Measurements from ENCODE around the gene TNKS2. TPM values are rescaled to one million over a fixed set of nuclear protein-coding genes. Genes with fewer than 3 reads are reported as not detected.
"Not testable (repeated sequence)": the region's sequence is repeated elsewhere in the genome, so short reads cannot be mapped to it uniquely, and the experiment has no call there.

Gene TNKS2
- total RNA-seq, 1 donor from 2014 or later: 56.2 TPM

DNA sequence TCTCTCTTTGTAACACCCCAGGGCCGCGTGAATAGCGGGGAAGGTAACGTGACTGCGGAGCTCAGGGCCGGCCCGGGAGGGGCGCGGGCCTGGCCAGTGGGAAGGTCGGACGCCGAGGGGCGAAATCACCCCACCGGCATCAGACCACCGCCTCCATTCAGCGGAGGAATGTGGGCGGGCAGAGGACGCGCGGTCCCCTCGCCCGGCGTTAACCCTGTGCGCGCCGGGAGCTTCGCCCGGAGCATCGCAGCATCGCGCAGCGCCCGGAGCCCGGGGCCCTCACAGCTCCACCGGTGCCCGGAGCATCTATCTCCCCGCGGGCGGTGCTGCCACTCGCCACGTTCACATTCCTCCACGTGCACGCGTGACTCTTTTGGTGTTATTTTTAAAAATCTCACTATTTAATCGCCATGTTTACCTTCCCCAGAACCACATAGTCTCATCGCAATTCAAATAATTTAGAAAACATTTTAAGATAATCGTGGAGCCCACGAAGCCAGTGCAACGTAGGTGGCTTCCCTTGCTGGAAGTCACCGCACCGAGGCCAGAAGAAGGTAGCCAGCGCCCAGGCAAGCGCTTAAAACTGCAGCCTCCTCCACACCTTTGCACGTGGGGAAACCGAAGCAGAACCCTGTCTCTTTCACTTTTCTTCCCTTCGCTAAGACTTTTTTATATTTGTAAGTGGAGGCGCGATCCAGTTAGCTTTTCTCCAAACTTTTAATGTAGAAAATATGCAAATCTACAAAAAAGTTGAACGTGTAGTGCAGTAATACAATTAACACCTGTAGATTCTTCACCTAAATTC is 89.2 kb downstream of the TNKS2 start:
- Histone ChIP-seq H3K36me3 (ENCODE audit: insufficient read depth, low read length) (no peaks in the 10 kb centered on the region), H3K4me3 (ENCODE audit: insufficient read depth, low read depth, low read length) (peak overlapping the region; percentile 71), H3K79me2 (ENCODE audit: insufficient read depth, low read length) (no peaks in the 10 kb centered on the region), H3K27ac (ENCODE audit: low read depth, low read length) (no peak overlapping the region), H3K9me3 (ENCODE audit: insufficient read depth, low read depth, low read length) (no peaks in the 10 kb centered on the region), H3K4me1 (ENCODE audit: insufficient read depth, low read length) (peaks cover 18% of the 10 kb centered on the region), H3K4me2 (ENCODE audit: low read length) (peak overlapping the region; percentile 94), H3K9ac (ENCODE audit: low read length) (peak overlapping the region; percentile 67), H4K20me1 (ENCODE audit: insufficient read depth, low read length) (no peaks in the 10 kb centered on the region), H2AFZ (ENCODE audit: low read depth, low read length) (peak overlapping the region; percentile 91), H3K27me3 (ENCODE audit: insufficient read depth, low read length) (no peaks in the 10 kb centered on the region)
- H3K27me3 Mint-ChIP-seq (ENCODE audit: low read depth, unreplicated experiment): no peaks in the 10 kb centered on the region
- H3K27ac Mint-ChIP-seq (ENCODE audit: unreplicated experiment): peak overlapping the region; percentile 58
- no peak for FAIRE-seq
- no peaks in the 10 kb centered on the region for H3K9me3 Mint-ChIP-seq (ENCODE audit: unreplicated experiment)
- TF ChIP-seq EZH2 (IDR thresholded peaks at IDR 0.05; ENCODE audit: insufficient read depth, low read length): no peak
- no peaks in the 10 kb centered on the region for H3K36me3 Mint-ChIP-seq (ENCODE audit: low read depth, unreplicated experiment)
- peaks cover 13% of the 10 kb centered on the region for H3K4me1 Mint-ChIP-seq (ENCODE audit: low read depth, unreplicated experiment)
- H3K4me3 Mint-ChIP-seq (ENCODE audit: unreplicated experiment): peak overlapping the region; percentile 92
- peak; percentile 58 for DNase-seq (ENCODE audit: low read depth)

DNA sequence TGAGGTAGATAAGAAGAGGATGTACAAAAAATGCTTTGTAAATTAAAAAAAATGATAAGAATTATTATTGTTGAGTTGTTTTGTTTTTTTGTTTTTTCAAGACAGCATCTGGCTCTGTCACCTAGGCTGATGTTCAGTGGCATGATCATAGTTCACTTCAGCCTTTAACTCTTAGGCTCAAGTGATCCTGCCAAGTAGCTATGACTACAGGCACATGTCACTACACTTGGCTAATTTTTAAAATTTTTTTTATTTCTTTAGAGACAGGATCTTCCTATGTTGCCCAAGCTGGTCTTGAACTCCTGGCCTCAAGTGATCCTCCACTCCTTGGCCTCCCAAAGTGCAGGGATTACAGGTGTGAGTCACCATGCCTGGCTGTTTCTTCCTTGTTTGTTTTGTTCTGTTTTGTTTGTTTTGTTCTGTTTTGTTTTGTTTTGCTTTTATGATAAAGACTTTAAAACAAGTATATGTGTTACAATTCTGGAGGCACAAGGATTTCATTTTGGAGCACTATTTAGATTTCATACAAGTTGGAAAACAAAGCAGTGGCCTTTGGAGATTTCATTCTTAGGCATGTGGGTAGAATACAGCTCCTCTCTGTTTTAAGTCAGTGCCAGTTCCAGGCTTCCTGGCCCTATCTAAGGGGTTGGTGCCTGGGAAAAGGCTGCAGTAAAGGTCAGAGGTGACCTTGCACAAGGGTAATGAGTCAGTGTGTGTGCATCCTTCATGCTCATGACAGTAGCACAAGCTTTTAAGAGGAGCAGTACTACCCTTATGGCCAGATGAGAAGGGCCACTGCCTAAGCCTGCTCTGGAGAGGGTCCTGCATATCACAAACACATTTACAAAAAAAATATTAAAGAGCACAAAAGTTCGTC is 93.1 kb downstream of the TNKS2 start:
- Histone ChIP-seq H4K20me1 (ENCODE audit: insufficient read depth, low read length) (no peaks in the 10 kb centered on the region), H2AFZ (ENCODE audit: low read depth, low read length) (no peak overlapping the region), H3K9me3 (ENCODE audit: insufficient read depth, low read depth, low read length) (no peaks in the 10 kb centered on the region), H3K4me3 (ENCODE audit: insufficient read depth, low read depth, low read length) (no peak overlapping the region), H3K4me1 (ENCODE audit: insufficient read depth, low read length) (peaks cover 5% of the 10 kb centered on the region), H3K79me2 (ENCODE audit: insufficient read depth, low read length) (no peaks in the 10 kb centered on the region), H3K4me2 (ENCODE audit: low read length) (no peak overlapping the region), H3K27ac (ENCODE audit: low read depth, low read length) (no peak overlapping the region), H3K27me3 (ENCODE audit: insufficient read depth, low read length) (no peaks in the 10 kb centered on the region), H3K9ac (ENCODE audit: low read length) (no peak overlapping the region), H3K36me3 (ENCODE audit: insufficient read depth, low read length) (no peaks in the 10 kb centered on the region)
- DNase-seq (ENCODE audit: low read depth) (peak; percentile 25), FAIRE-seq (no peak)
- H3K36me3 Mint-ChIP-seq (ENCODE audit: low read depth, unreplicated experiment): no peaks in the 10 kb centered on the region
- no peaks in the 10 kb centered on the region for H3K9me3 Mint-ChIP-seq (ENCODE audit: unreplicated experiment)
- no peak overlapping the region for H3K27ac Mint-ChIP-seq (ENCODE audit: unreplicated experiment)
- H3K4me1 Mint-ChIP-seq (ENCODE audit: low read depth, unreplicated experiment): peaks cover 8% of the 10 kb centered on the region
- TF ChIP-seq, protein P1, sequence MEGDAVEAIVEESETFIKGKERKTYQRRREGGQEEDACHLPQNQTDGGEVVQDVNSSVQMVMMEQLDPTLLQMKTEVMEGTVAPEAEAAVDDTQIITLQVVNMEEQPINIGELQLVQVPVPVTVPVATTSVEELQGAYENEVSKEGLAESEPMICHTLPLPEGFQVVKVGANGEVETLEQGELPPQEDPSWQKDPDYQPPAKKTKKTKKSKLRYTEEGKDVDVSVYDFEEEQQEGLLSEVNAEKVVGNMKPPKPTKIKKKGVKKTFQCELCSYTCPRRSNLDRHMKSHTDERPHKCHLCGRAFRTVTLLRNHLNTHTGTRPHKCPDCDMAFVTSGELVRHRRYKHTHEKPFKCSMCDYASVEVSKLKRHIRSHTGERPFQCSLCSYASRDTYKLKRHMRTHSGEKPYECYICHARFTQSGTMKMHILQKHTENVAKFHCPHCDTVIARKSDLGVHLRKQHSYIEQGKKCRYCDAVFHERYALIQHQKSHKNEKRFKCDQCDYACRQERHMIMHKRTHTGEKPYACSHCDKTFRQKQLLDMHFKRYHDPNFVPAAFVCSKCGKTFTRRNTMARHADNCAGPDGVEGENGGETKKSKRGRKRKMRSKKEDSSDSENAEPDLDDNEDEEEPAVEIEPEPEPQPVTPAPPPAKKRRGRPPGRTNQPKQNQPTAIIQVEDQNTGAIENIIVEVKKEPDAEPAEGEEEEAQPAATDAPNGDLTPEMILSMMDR (IDR thresholded peaks at IDR 0.05; ENCODE audit: insufficient read depth, low read depth, low read length): no peak
- TF ChIP-seq EZH2 (IDR thresholded peaks at IDR 0.05; ENCODE audit: insufficient read depth, low read length): no peak
- no peaks in the 10 kb centered on the region for H3K27me3 Mint-ChIP-seq (ENCODE audit: low read depth, unreplicated experiment)
- no peak overlapping the region for H3K4me3 Mint-ChIP-seq (ENCODE audit: unreplicated experiment)

DNA sequence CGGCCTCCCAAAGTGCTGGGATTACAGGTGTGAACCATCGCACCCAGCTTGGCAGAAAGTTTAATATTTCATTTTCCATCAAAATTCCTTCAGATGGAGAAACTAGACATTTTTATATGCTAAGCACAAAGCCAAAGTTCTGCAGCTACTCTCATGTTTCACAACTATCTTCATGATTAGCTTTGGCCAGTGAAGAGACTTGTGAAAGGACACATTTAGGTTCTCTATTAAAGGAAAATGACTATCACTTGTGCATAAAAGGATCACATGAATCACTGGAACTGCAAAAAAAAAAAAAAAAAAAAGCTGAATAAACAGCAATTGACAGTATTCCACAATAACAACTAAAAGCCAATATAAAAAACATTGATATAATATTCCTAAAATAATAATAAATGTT is 94.8 kb downstream of the TNKS2 start:
- Histone ChIP-seq H2AFZ (ENCODE audit: low read depth, low read length) (no peak overlapping the region), H3K4me2 (ENCODE audit: low read length) (no peak overlapping the region), H3K9me3 (ENCODE audit: insufficient read depth, low read depth, low read length) (no peaks in the 10 kb centered on the region), H3K4me1 (ENCODE audit: insufficient read depth, low read length) (no peaks in the 10 kb centered on the region), H3K36me3 (ENCODE audit: insufficient read depth, low read length) (no peaks in the 10 kb centered on the region), H3K9ac (ENCODE audit: low read length) (no peak overlapping the region), H4K20me1 (ENCODE audit: insufficient read depth, low read length) (no peaks in the 10 kb centered on the region), H3K27me3 (ENCODE audit: insufficient read depth, low read length) (no peaks in the 10 kb centered on the region), H3K27ac (ENCODE audit: low read depth, low read length) (no peak overlapping the region), H3K4me3 (ENCODE audit: insufficient read depth, low read depth, low read length) (no peak overlapping the region), H3K79me2 (ENCODE audit: insufficient read depth, low read length) (no peaks in the 10 kb centered on the region)
- H3K27me3 Mint-ChIP-seq (ENCODE audit: low read depth, unreplicated experiment): no peaks in the 10 kb centered on the region
- FAIRE-seq (no peak), DNase-seq (ENCODE audit: low read depth) (no peak)
- H3K9me3 Mint-ChIP-seq (ENCODE audit: unreplicated experiment): no peaks in the 10 kb centered on the region
- H3K36me3 Mint-ChIP-seq (ENCODE audit: low read depth, unreplicated experiment): no peaks in the 10 kb centered on the region
- H3K27ac Mint-ChIP-seq (ENCODE audit: unreplicated experiment): no peak overlapping the region
- peaks cover 5% of the 10 kb centered on the region for H3K4me1 Mint-ChIP-seq (ENCODE audit: low read depth, unreplicated experiment)
- H3K4me3 Mint-ChIP-seq (ENCODE audit: unreplicated experiment): no peak overlapping the region
- TF ChIP-seq, protein P1 (IDR thresholded peaks at IDR 0.05; ENCODE audit: insufficient read depth, low read depth, low read length): no peak

DNA sequence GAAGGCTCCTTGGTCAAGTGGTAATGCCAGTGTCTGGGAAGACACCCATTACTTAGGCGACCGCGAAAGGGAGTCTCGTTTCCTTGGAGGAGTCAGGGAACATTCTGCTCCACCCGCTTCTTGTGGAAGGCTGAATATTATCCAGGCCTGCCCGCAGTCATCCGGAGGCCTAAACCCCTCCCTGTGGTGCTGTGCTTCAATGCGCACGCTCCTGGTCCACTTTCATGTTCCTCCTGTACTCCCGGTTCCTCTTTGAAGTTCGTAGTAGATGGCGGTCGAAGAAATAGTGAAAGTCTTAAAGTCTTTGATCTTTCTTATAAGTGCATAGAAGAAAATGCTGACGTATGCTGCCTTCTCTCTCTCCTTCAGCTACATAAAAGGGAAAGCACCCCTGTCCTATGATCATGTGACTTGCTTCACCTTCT is 96.0 kb downstream of the TNKS2 start:
- not testable (repeated sequence) for H3K27me3 ChIP-seq (ENCODE audit: insufficient read depth, low read length); H3K4me3 ChIP-seq (ENCODE audit: insufficient read depth, low read depth, low read length); H3K4me3 Mint-ChIP-seq (ENCODE audit: unreplicated experiment); H3K9me3 Mint-ChIP-seq (ENCODE audit: unreplicated experiment); H3K36me3 ChIP-seq (ENCODE audit: insufficient read depth, low read length); H3K36me3 Mint-ChIP-seq (ENCODE audit: low read depth, unreplicated experiment); H3K4me2 ChIP-seq (ENCODE audit: low read length); H3K27ac ChIP-seq (ENCODE audit: low read depth, low read length); H4K20me1 ChIP-seq (ENCODE audit: insufficient read depth, low read length); H3K4me1 ChIP-seq (ENCODE audit: insufficient read depth, low read length); H3K4me1 Mint-ChIP-seq (ENCODE audit: low read depth, unreplicated experiment); H3K9me3 ChIP-seq (ENCODE audit: insufficient read depth, low read depth, low read length); H3K27ac Mint-ChIP-seq (ENCODE audit: unreplicated experiment); H2AFZ ChIP-seq (ENCODE audit: low read depth, low read length); H3K79me2 ChIP-seq (ENCODE audit: insufficient read depth, low read length); DNase-seq (ENCODE audit: low read depth); FAIRE-seq; H3K9ac ChIP-seq (ENCODE audit: low read length); H3K27me3 Mint-ChIP-seq (ENCODE audit: low read depth, unreplicated experiment)
